H1 (cell line): ENCODE data around the gene IL2RA. TPM values are rescaled to one million over a fixed set of nuclear protein-coding genes. Genes with fewer than 3 reads are reported as not detected.

Source experiments
- CBX5 ChIP-seq: fragments of 300-800, 300-1000 bp; sonication (generic); IDR thresholded peaks from 2 replicates; pipeline ENCODE4 v1.7.1; 2016; ENCODE audit warnings: antibody characterized with exemption, low read length, low read depth
- EGR1 ChIP-seq: IDR thresholded peaks from 2 replicates; pipeline ENCODE4 v1.6.1; 2011; ENCODE audit warnings: low read depth, low read length, borderline replicate concordance
- EZH2 ChIP-seq: fragments of 200-600 bp; sonication (generic); IDR thresholded peaks from 2 replicates; pipeline ENCODE4 v1.7.1; 2012; ENCODE audit warnings: low read depth, mild to moderate bottlenecking, moderate library complexity, low read length, inconsistent platforms; ENCODE audit not compliant: severe bottlenecking
- FOSL1 ChIP-seq: IDR thresholded peaks from 2 replicates; pipeline ENCODE4 v1.6.1; 2011; ENCODE audit warnings: mild to moderate bottlenecking, low read depth, low read length, moderate library complexity; ENCODE audit not compliant: insufficient read depth
- GABPA ChIP-seq: IDR thresholded peaks from 2 replicates; pipeline ENCODE4 v1.6.1; 2011; ENCODE audit warnings: mild to moderate bottlenecking, low read length, moderate library complexity, borderline replicate concordance; ENCODE audit not compliant: insufficient read depth
- KDM5A ChIP-seq: fragments of 200-600 bp; IDR thresholded peaks from 2 replicates; pipeline ENCODE4 v1.7.1; 2012; ENCODE audit warnings: mild to moderate bottlenecking, low read length, inconsistent platforms, mixed read lengths
- MAFK ChIP-seq: IDR thresholded peaks from 2 replicates; pipeline ENCODE4 v1.6.1; 2012; ENCODE audit warnings: low read depth, mild to moderate bottlenecking, improper control_type of control experiment, low read length
- NANOG ChIP-seq: IDR thresholded peaks from 2 replicates; pipeline ENCODE4 v1.6.1; 2011; ENCODE audit warnings: low read length, low read depth, mild to moderate bottlenecking, inconsistent platforms; ENCODE audit not compliant: insufficient read depth, poor library complexity, severe bottlenecking
- TAF1 ChIP-seq: IDR thresholded peaks from 2 replicates; pipeline ENCODE4 v1.6.1; 2011; ENCODE audit warnings: mild to moderate bottlenecking, low read depth, low read length
- polyA plus RNA-seq, 7 experiments: library from polyadenylated mRNA; depleted of rRNA in 3 of 7; stranded (reverse) in 5 of 7; unstranded in 2 of 7; fragments of >200 nt in 5 of 7; fragments of 200-250 nt in 2 of 7; gene quantifications; 1 replicate in 5 of 7; 2 replicates in 1 of 7; 4 replicates in 1 of 7; pipeline versions ENCODE4 v1.2.1 to v1.2.3, GENCODE V29; 2011 to 2013; ENCODE audit warnings: missing spikeins in 2 of 7, mixed read lengths in 2 of 7
- total RNA-seq: library from RNA; stranded (reverse); fragmentation: NEBNext Ultra II Directional; extraction: Animal tissue kit (Norgen Biotek cat#: 25700); gene quantifications from 2 replicates; pipeline ENCODE4 v1.2.1, GENCODE V29; 2021
- TF ChIP-seq, protein P1 (sequence below): fragments of 300-600 bp; sonication (generic); IDR thresholded peaks from 2 replicates; pipeline ENCODE4 v1.7.1; 2012; ENCODE audit warnings: low read length, moderate library complexity, mild to moderate bottlenecking, inconsistent platforms; ENCODE audit not compliant: insufficient replicate concordance

Gene IL2RA
- total and polyA plus RNA-seq, 2 of the 8 experiments (the other 6 are each of a cell fraction or from before 2014, with no cell fraction given), result not detected

DNA sequence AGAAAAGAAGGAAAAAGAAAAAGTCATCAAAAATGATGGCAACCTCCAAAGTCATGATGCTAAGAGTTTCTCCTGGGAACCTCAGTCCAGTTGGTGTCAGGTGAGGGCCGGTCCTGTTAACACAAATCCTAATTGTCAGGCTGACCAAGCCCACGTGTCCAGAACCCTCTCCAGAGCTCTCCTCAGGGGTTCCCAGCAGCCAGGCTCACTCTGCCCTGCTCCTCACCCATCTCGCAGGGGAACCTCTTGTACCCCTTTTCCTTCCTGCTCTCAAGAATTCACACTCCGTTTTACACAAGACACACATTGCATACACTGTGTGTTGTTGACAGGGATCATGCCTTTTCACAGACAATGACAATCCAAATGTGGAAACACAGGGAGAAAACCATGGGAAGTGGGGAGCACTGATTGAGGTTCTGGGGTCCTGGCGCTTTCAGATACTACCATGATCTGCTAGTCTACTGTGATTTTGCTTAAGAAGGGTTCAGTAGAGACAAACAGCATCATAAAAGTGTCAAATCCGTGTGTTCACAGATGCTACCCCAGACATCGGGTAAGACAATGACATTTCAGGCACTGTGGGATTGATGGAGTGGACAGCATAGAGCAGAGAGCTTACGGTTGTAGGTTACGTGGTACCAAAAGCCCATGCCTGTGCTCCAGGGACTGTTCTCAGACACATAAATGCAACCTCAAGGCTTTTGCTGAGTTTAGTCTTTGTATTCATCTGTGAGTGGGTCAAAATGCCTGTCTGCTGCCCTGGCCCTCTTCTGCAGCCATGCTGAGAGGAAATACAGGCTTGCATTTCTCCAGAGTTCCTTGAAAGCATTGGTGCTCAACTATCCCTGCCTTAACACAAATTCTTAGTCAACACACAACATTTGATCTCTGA lies 16.0 kb downstream of the IL2RA start (continued):
- TF ChIP-seq, protein P1, sequence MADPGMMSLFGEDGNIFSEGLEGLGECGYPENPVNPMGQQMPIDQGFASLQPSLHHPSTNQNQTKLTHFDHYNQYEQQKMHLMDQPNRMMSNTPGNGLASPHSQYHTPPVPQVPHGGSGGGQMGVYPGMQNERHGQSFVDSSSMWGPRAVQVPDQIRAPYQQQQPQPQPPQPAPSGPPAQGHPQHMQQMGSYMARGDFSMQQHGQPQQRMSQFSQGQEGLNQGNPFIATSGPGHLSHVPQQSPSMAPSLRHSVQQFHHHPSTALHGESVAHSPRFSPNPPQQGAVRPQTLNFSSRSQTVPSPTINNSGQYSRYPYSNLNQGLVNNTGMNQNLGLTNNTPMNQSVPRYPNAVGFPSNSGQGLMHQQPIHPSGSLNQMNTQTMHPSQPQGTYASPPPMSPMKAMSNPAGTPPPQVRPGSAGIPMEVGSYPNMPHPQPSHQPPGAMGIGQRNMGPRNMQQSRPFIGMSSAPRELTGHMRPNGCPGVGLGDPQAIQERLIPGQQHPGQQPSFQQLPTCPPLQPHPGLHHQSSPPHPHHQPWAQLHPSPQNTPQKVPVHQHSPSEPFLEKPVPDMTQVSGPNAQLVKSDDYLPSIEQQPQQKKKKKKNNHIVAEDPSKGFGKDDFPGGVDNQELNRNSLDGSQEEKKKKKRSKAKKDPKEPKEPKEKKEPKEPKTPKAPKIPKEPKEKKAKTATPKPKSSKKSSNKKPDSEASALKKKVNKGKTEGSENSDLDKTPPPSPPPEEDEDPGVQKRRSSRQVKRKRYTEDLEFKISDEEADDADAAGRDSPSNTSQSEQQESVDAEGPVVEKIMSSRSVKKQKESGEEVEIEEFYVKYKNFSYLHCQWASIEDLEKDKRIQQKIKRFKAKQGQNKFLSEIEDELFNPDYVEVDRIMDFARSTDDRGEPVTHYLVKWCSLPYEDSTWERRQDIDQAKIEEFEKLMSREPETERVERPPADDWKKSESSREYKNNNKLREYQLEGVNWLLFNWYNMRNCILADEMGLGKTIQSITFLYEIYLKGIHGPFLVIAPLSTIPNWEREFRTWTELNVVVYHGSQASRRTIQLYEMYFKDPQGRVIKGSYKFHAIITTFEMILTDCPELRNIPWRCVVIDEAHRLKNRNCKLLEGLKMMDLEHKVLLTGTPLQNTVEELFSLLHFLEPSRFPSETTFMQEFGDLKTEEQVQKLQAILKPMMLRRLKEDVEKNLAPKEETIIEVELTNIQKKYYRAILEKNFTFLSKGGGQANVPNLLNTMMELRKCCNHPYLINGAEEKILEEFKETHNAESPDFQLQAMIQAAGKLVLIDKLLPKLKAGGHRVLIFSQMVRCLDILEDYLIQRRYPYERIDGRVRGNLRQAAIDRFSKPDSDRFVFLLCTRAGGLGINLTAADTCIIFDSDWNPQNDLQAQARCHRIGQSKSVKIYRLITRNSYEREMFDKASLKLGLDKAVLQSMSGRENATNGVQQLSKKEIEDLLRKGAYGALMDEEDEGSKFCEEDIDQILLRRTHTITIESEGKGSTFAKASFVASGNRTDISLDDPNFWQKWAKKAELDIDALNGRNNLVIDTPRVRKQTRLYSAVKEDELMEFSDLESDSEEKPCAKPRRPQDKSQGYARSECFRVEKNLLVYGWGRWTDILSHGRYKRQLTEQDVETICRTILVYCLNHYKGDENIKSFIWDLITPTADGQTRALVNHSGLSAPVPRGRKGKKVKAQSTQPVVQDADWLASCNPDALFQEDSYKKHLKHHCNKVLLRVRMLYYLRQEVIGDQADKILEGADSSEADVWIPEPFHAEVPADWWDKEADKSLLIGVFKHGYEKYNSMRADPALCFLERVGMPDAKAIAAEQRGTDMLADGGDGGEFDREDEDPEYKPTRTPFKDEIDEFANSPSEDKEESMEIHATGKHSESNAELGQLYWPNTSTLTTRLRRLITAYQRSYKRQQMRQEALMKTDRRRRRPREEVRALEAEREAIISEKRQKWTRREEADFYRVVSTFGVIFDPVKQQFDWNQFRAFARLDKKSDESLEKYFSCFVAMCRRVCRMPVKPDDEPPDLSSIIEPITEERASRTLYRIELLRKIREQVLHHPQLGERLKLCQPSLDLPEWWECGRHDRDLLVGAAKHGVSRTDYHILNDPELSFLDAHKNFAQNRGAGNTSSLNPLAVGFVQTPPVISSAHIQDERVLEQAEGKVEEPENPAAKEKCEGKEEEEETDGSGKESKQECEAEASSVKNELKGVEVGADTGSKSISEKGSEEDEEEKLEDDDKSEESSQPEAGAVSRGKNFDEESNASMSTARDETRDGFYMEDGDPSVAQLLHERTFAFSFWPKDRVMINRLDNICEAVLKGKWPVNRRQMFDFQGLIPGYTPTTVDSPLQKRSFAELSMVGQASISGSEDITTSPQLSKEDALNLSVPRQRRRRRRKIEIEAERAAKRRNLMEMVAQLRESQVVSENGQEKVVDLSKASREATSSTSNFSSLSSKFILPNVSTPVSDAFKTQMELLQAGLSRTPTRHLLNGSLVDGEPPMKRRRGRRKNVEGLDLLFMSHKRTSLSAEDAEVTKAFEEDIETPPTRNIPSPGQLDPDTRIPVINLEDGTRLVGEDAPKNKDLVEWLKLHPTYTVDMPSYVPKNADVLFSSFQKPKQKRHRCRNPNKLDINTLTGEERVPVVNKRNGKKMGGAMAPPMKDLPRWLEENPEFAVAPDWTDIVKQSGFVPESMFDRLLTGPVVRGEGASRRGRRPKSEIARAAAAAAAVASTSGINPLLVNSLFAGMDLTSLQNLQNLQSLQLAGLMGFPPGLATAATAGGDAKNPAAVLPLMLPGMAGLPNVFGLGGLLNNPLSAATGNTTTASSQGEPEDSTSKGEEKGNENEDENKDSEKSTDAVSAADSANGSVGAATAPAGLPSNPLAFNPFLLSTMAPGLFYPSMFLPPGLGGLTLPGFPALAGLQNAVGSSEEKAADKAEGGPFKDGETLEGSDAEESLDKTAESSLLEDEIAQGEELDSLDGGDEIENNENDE, result no peak
- TF ChIP-seq NANOG, result no peak
- no peak for TF ChIP-seq KDM5A
- TF ChIP-seq GABPA, result no peak
- no peak for TF ChIP-seq MAFK
- TF ChIP-seq TAF1, result no peak
- no peak for TF ChIP-seq CBX5
- TF ChIP-seq EGR1, result no peak
- TF ChIP-seq FOSL1, result no peak
- TF ChIP-seq EZH2, result no peak
